ENCODE measurements around the gene BRSK2. TPM values are rescaled to one million over a fixed set of nuclear protein-coding genes. Genes with fewer than 3 reads are reported as not detected.

BRSK2 gene
- total RNA-seq, 1 donor: 0.36 TPM

- TF ChIP-seq CTCF (IDR thresholded peaks at IDR 0.05; ENCODE audit: insufficient read depth, low read length): no peak
- DNase-seq (ENCODE audit: low read depth): no peak
- no peak overlapping the region for H3K4me3 ChIP-seq (ENCODE audit: low read depth, low read length)
Measured at GRCh38 chr11:1377231-1377780, 12.4 kb upstream of the BRSK2 start.

DNA sequence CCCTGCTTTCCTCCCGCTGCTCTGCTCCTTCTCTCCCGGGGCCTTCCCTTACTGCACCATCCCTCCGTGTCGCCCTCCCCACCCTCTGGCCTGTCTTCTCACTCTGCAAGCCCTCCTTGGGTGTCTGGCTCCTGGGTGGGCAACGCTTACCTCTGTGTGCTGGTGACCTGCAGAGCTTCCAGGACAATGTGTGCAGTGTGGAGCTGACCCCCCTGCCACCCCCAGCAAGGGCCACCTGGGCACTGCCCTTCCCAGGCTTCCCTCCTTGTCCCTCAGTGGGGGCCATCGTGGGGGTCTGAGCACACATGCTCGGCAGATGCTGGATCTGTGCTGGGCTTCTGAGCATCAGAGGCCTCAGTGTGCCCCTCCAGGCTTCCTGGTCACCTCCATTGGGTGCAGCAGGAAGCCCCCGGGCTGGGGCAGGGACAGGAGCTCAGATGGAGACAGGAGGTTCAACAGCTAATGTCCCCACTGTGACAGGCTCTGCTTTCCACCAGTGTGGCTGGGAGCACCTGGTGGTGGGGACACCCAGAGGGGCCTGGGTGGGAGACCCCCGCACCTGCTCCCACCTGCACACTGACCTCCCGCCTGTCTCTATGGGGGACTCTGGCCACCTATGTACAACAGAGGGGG, 7.8 kb upstream of the BRSK2 start:
- no peak for TF ChIP-seq CTCF (IDR thresholded peaks at IDR 0.05; ENCODE audit: insufficient read depth, low read length)
- DNase-seq (ENCODE audit: low read depth): no peak
- H3K4me3 ChIP-seq (ENCODE audit: low read depth, low read length): no peak overlapping the region

DNA sequence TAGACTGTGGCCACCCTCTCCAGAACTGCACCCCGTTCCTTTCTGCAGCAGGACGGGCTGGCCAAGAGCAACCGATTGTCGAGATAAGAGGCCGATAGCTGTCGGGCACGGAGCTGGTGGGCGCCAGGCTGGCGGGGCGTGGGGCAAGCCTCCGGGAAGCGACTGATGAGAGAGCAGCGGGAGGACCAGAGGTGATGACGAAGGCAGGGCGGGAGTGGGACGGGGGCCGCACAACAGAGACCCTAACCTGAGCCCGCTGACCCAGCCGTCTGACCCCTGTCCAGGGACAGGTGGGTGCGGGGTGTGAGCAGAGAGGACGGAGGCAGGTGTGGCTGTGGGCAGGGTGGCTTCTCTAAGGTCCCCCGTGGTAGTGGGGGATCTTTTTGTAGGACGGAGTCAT, 7.3 kb upstream of the BRSK2 start:
- TF ChIP-seq CTCF (IDR thresholded peaks at IDR 0.05; ENCODE audit: insufficient read depth, low read length): no peak
- no peak for DNase-seq (ENCODE audit: low read depth)
- no peak overlapping the region for H3K4me3 ChIP-seq (ENCODE audit: low read depth, low read length)

DNA sequence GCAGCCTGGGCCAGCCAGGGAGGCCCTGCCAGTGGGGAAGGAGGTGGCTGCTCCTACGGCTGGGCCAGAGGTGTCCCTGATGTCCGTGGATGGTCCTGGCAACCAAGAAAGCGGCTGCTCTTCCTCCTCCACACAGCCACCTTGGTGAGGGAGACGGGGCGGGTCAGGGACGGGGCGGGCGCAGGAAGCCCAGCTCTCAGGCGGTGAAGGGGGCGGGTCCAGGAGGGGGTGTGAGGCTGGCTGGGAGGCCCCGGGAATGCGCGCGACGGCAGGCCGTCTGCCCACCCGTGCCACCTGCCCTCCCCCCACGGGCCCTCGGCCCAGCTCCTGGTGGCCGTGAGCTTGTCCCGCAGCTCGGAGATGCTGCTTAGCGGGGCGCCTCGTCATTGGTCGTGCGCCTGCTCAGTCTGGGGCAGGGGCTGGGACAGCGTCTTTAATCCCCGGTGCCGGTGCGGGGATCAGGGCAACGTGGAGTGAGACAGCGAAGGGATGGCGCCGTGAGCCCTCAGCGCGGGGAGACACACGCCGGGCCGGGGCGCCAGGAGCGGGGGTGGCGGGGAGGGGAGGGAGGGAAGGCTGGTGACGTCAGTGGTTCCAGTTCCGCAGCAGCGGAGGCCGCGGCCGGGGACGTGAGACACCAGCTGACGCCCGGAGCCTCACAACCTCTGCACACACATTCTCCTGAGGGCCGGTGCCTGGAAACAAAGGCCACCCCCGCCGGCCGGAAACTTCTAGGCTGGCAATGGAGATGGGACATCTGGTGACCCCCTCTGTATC, 6.7 kb upstream of the BRSK2 start:
- H3K4me3 ChIP-seq (ENCODE audit: low read depth, low read length): peak overlapping the region; percentile 62
- TF ChIP-seq CTCF (IDR thresholded peaks at IDR 0.05; ENCODE audit: insufficient read depth, low read length): no peak
- DNase-seq (ENCODE audit: low read depth): peak; percentile 45

- TF ChIP-seq CTCF (IDR thresholded peaks at IDR 0.05; ENCODE audit: insufficient read depth, low read length): no peak
- DNase-seq (ENCODE audit: low read depth): no peak
Measured at GRCh38 chr11:1384199-1384970, 5.3 kb upstream of the BRSK2 start.

GRCh38 chr11:1387521-1387920, 2.2 kb upstream of the BRSK2 start:
- DNase-seq (ENCODE audit: low read depth): no peak
- no peak overlapping the region for H3K4me3 ChIP-seq (ENCODE audit: low read depth, low read length)
- no peak for TF ChIP-seq CTCF (IDR thresholded peaks at IDR 0.05; ENCODE audit: insufficient read depth, low read length)

More at GRCh38 chr11:1384199-1384970, 5.3 kb upstream of the BRSK2 start:
- H3K4me3 ChIP-seq (ENCODE audit: low read depth, low read length): no peak overlapping the region
